ENCODE data around the gene LRFN2.

Gene LRFN2

GRCh38 chr6:40377173-40377806, 209.9 kb downstream of the LRFN2 start:
- no peak for DNase-seq (ENCODE audit: low spot score)
- TF ChIP-seq CTCF (IDR thresholded peaks at IDR 0.05; ENCODE audit: extremely low read depth, missing control alignments): no peak

- no peak for TF ChIP-seq CTCF (IDR thresholded peaks at IDR 0.05; ENCODE audit: extremely low read depth, missing control alignments)
- DNase-seq (ENCODE audit: low spot score): no peak
Observed at GRCh38 chr6:40376113-40376650, 211.0 kb downstream of the LRFN2 start.

GRCh38 chr6:40373267-40373666, 213.9 kb downstream of the LRFN2 start:
- TF ChIP-seq CTCF (IDR thresholded peaks at IDR 0.05; ENCODE audit: extremely low read depth, missing control alignments): no peak
- DNase-seq (ENCODE audit: low spot score): no peak

- TF ChIP-seq CTCF (IDR thresholded peaks at IDR 0.05; ENCODE audit: extremely low read depth, missing control alignments): no peak
- DNase-seq (ENCODE audit: low spot score): no peak
Observed at GRCh38 chr6:40371621-40372020, 215.5 kb downstream of the LRFN2 start.

GRCh38 chr6:40371095-40371494, 216.1 kb downstream of the LRFN2 start:
- TF ChIP-seq CTCF (IDR thresholded peaks at IDR 0.05; ENCODE audit: extremely low read depth, missing control alignments): no peak
- DNase-seq (ENCODE audit: low spot score): no peak

- no peak for TF ChIP-seq CTCF (IDR thresholded peaks at IDR 0.05; ENCODE audit: extremely low read depth, missing control alignments)
- no peak for DNase-seq (ENCODE audit: low spot score)
Observed at GRCh38 chr6:40369891-40370290, 217.3 kb downstream of the LRFN2 start.

GRCh38 chr6:40369042-40369441, 218.1 kb downstream of the LRFN2 start:
- TF ChIP-seq CTCF (IDR thresholded peaks at IDR 0.05; ENCODE audit: extremely low read depth, missing control alignments): no peak
- DNase-seq (ENCODE audit: low spot score): no peak

All from GM20000 (cell line).